Smooth muscle cell (in vitro differentiated cells): ENCODE data around the gene KPNB1. TPM values are rescaled to one million over a fixed set of nuclear protein-coding genes. Genes with fewer than 3 reads are reported as not detected.

Experiments used
- DNase-seq: peaks from one replicate; lab custom pipeline; 2025; ENCODE audit not compliant: unreplicated experiment; lab: John Stamatoyannopoulos, UW
- H2AFZ ChIP-seq: fragments of 200-600 bp; sonication (generic); 2 replicates; pipeline ENCODE4 v1.6.0; 2016; ENCODE audit warnings: antibody characterized with exemption, low read depth, mild to moderate bottlenecking
- H3F3A ChIP-seq: fragments of 200-600 bp; sonication (generic); 2 replicates; pipeline ENCODE4 v1.6.0; 2017; ENCODE audit warnings: antibody characterized with exemption, low read depth
- H3K27ac ChIP-seq: fragments of 200-600 bp; sonication (generic); 2 replicates; pipeline ENCODE4 v1.5.1; 2016; ENCODE audit warnings: low read depth, mild to moderate bottlenecking
- H3K27me3 ChIP-seq: fragments of 200-600 bp; sonication (generic); 2 replicates; pipeline ENCODE4 v1.6.1; 2016; ENCODE audit warnings: low read depth, mild to moderate bottlenecking
- H3K36me3 ChIP-seq: fragments of 200-600 bp; sonication (generic); 2 replicates; pipeline ENCODE4 v1.5.1; 2016; ENCODE audit warnings: low read depth
- H3K4me1 ChIP-seq: fragments of 200-600 bp; sonication (generic); 2 replicates; pipeline ENCODE4 v1.5.1; 2016; ENCODE audit warnings: low read depth
- H3K4me2 ChIP-seq: fragments of 200-600 bp; sonication (generic); 2 replicates; pipeline ENCODE4 v1.6.0; 2016; ENCODE audit warnings: mild to moderate bottlenecking
- H3K4me3 ChIP-seq: fragments of 200-600 bp; sonication (generic); 2 replicates; pipeline ENCODE4 v1.5.1; 2016; ENCODE audit warnings: mild to moderate bottlenecking
- H3K79me2 ChIP-seq: fragments of 200-600 bp; sonication (generic); 2 replicates; pipeline ENCODE4 v1.6.0; 2016; ENCODE audit warnings: low read depth, mild to moderate bottlenecking
- H3K9ac ChIP-seq: fragments of 200-600 bp; sonication (generic); 2 replicates; pipeline ENCODE4 v1.6.0; 2016; ENCODE audit warnings: low read depth
- H3K9me3 ChIP-seq: fragments of 200-600 bp; sonication (generic); replicated peaks from 2 replicates; pipeline ENCODE4 v1.5.1; 2016; ENCODE audit warnings: low read depth
- H4K20me1 ChIP-seq: fragments of 200-600 bp; sonication (generic); 2 replicates; pipeline ENCODE4 v1.6.0; 2016; ENCODE audit warnings: low read depth
- CTCF ChIP-seq: fragments of 200-600 bp; sonication (generic); IDR thresholded peaks from 2 replicates; pipeline ENCODE4 v1.5.1; 2017; ENCODE audit warnings: borderline replicate concordance, mild to moderate bottlenecking, antibody characterized with exemption; ENCODE audit not compliant: insufficient read depth, poor library complexity, severe bottlenecking
- WGBS: methylation state at CpG from one replicate; pipeline ENCODE4 v1.1.7; 2016; ENCODE audit warnings: low lambda C conversion rate; 5-methylcytosine and 5-hydroxymethylcytosine counted together
- polyA plus RNA-seq: library from polyadenylated mRNA; unstranded; fragments of >200 nt; fragmentation: Nextera tagmentation; extraction: Ambion mirVana; gene quantifications from 2 replicates; pipeline ENCODE4 v1.2.1, GENCODE V29; 2016
- total RNA-seq: library from RNA; depleted of rRNA; stranded (reverse); fragments of >200 nt; gene quantifications from 2 replicates; pipeline ENCODE4 v1.2.3, GENCODE V29; 2014

The KPNB1 gene
- total and polyA plus RNA-seq, 2 experiments from 2014 or later, result 78.8 to 242 TPM

GRCh38 chr17:47704736-47705135 is 55.0 kb downstream of the KPNB1 start:
- Histone ChIP-seq H3K4me1 (peaks cover 10% of the 10 kb centered on the region), H2AFZ (no peak overlapping the region), H3K9me3 (no peaks in the 10 kb centered on the region), H3K4me2 (no peak overlapping the region), H3K27me3 (no peaks in the 10 kb centered on the region), H3K4me3 (no peak overlapping the region), H3F3A (no peaks in the 10 kb centered on the region), H3K9ac (no peak overlapping the region), H3K27ac (no peak overlapping the region), H3K36me3 (no peaks in the 10 kb centered on the region), H4K20me1 (peaks cover 18% of the 10 kb centered on the region), H3K79me2 (no peaks in the 10 kb centered on the region)
- WGBS, result 89% methylated on average over 6 of the region's 6 CpGs
- no peak for TF ChIP-seq CTCF
- DNase-seq, result no peak

- Histone ChIP-seq H3K9me3 (no peaks in the 10 kb centered on the region), H3K27ac (no peak overlapping the region), H3K4me1 (peaks cover 10% of the 10 kb centered on the region), H3K36me3 (no peaks in the 10 kb centered on the region), H3K9ac (no peak overlapping the region), H2AFZ (no peak overlapping the region), H3F3A (no peaks in the 10 kb centered on the region), H4K20me1 (peaks cover 18% of the 10 kb centered on the region), H3K27me3 (no peaks in the 10 kb centered on the region), H3K4me3 (no peak overlapping the region), H3K79me2 (no peaks in the 10 kb centered on the region), H3K4me2 (no peak overlapping the region)
- WGBS, result 90% methylated on average over 12 of the region's 12 CpGs
- DNase-seq, result no peak
- no peak for TF ChIP-seq CTCF
These were observed 56.1 kb downstream of the KPNB1 start for GRCh38 chr17:47705536-47706530.

- Histone ChIP-seq H2AFZ (no peak overlapping the region), H3K27me3 (no peaks in the 10 kb centered on the region), H3K36me3 (no peaks in the 10 kb centered on the region), H3K4me2 (no peak overlapping the region), H3K4me3 (no peak overlapping the region), H4K20me1 (peaks cover 18% of the 10 kb centered on the region), H3K9me3 (no peaks in the 10 kb centered on the region), H3K27ac (no peak overlapping the region), H3F3A (no peaks in the 10 kb centered on the region), H3K9ac (no peak overlapping the region), H3K4me1 (no peaks in the 10 kb centered on the region), H3K79me2 (no peaks in the 10 kb centered on the region)
- DNase-seq, result no peak
- TF ChIP-seq CTCF, result no peak
- WGBS, result 90% methylated on average over 4 of the region's 4 CpGs
These were observed 57.5 kb downstream of the KPNB1 start for GRCh38 chr17:47707056-47707804.
